Karpas-422 (cell line): Measurements from ENCODE around the gene P2RX5. TPM values are rescaled to one million over a fixed set of nuclear protein-coding genes. Genes with fewer than 3 reads are reported as not detected.

ENCODE experiments used
- DNase-seq: peaks from one replicate; pipeline ENCODE4 v3.0.0-alpha.2; 2015
- H2AFZ ChIP-seq: fragments of 200-600 bp; sonication (generic); 2 replicates; pipeline ENCODE4 v1.6.1; 2014; ENCODE audit warnings: antibody characterized with exemption, low read length, mixed read lengths
- H3K27ac ChIP-seq: fragments of 200-600 bp; sonication (generic); 2 replicates; pipeline ENCODE4 v1.5.1; 2014; ENCODE audit warnings: mild to moderate bottlenecking, low read length, moderate library complexity
- H3K27me3 ChIP-seq: fragments of 200-600 bp; sonication (generic); 2 replicates; pipeline ENCODE4 v1.6.1; 2014; ENCODE audit warnings: low read length, mixed read lengths
- H3K36me3 ChIP-seq: fragments of 200-600 bp; sonication (generic); 2 replicates; pipeline ENCODE4 v1.6.1; 2014; ENCODE audit warnings: low read length, mixed read lengths; ENCODE audit not compliant: insufficient read depth
- H3K4me1 ChIP-seq: fragments of 200-600 bp; sonication (generic); 2 replicates; pipeline ENCODE4 v1.6.1; 2014; ENCODE audit warnings: mild to moderate bottlenecking, low read length, mixed read lengths
- H3K4me2 ChIP-seq: fragments of 200-600 bp; sonication (generic); 2 replicates; pipeline ENCODE4 v1.6.1; 2014; ENCODE audit warnings: low read length, low read depth, mild to moderate bottlenecking; ENCODE audit not compliant: poor library complexity, severe bottlenecking
- H3K4me3 ChIP-seq: fragments of 200-600 bp; sonication (generic); 2 replicates; pipeline ENCODE4 v1.5.1; 2014; ENCODE audit warnings: mild to moderate bottlenecking, antibody characterized with exemption, low read length, mixed read lengths
- H3K79me2 ChIP-seq: fragments of 200-600 bp; sonication (generic); 2 replicates; pipeline ENCODE4 v1.6.1; 2014; ENCODE audit warnings: mild to moderate bottlenecking, low read length, mixed read lengths
- H3K9ac ChIP-seq: fragments of 200-600 bp; sonication (generic); 2 replicates; pipeline ENCODE4 v1.6.0; 2014; ENCODE audit warnings: low read length
- H3K9me2 ChIP-seq: fragments of 200-600 bp; sonication (generic), shearing (Covaris generic); replicated peaks from 2 replicates; pipeline ENCODE4 v1.6.0; 2014; ENCODE audit warnings: mild to moderate bottlenecking, low read length, moderate library complexity; ENCODE audit not compliant: insufficient read depth
- H3K9me3 ChIP-seq: fragments of 300-700, 200-600 bp; sonication (generic); 2 replicates; pipeline ENCODE4 v1.6.1; 2014; ENCODE audit warnings: low read length, mixed read lengths
- H4K20me1 ChIP-seq: fragments of 200-600 bp; sonication (generic); 2 replicates; pipeline ENCODE4 v1.6.1; 2014; ENCODE audit warnings: mild to moderate bottlenecking, antibody characterized with exemption, low read length, low read depth; ENCODE audit not compliant: insufficient read depth
- total RNA-seq: library from RNA; depleted of rRNA; stranded (reverse); fragments of >200 nt; shearing (Covaris generic); gene quantifications from 2 replicates; pipeline ENCODE4 v1.2.3, GENCODE V29; 2014; ENCODE audit warnings: low replicate concordance; rRNA removed

Gene P2RX5
- total RNA-seq, 1 experiment from 2014 or later = 60.4 TPM

GRCh38 chr17:3626831-3627768, 68.9 kb downstream of the P2RX5 start:
- H4K20me1 ChIP-seq = no peaks in the 10 kb centered on the region
- H3K4me2 ChIP-seq = no peak overlapping the region

More at GRCh38 chr17:3626831-3627768, 68.9 kb downstream of the P2RX5 start:
- Histone ChIP-seq H3K9me2 (no peaks in the 10 kb centered on the region), H3K27ac (no peak overlapping the region), H2AFZ (no peak overlapping the region), H3K4me3 (no peak overlapping the region), H3K79me2 (peaks cover 3% of the 10 kb centered on the region; the same call in 1 of the 2 replicates), H3K27me3 (no peaks in the 10 kb centered on the region), H3K36me3 (peaks cover 5% of the 10 kb centered on the region; the same call in 1 of the 2 replicates), H3K9me3 (no peaks in the 10 kb centered on the region), H3K9ac (no peak overlapping the region), H3K4me1 (no peaks in the 10 kb centered on the region)
- no peak for DNase-seq

Other genes with a start within 250 kb of the P2RX5 start
- not detected in 2 replicates for gene SPATA22, start 224.3 kb downstream of the P2RX5 start, total RNA-seq
- gene ASPA, start 220.2 kb downstream of the P2RX5 start, total RNA-seq = not detected in 2 replicates
- 0.87 and 1.4 TPM in 2 replicates for gene TRPV3, start 138.3 kb downstream of the P2RX5 start, total RNA-seq
- gene TRPV1, start 86.7 kb downstream of the P2RX5 start, total RNA-seq = 3.3 and 4.3 TPM in 2 replicates
- gene SHPK, start 59.9 kb downstream of the P2RX5 start, total RNA-seq = 5.4 and 11.6 TPM in 2 replicates
- 21.1 and 27.3 TPM in 2 replicates for gene CTNS, start 59.4 kb downstream of the P2RX5 start, total RNA-seq
- 31.5 and 39.5 TPM in 2 replicates for gene TAX1BP3, start 27.6 kb downstream of the P2RX5 start, total RNA-seq
- gene EMC6, start 27.3 kb downstream of the P2RX5 start, total RNA-seq = 21.0 and 34.2 TPM in 2 replicates
- gene HASPIN, start 27.7 kb upstream of the P2RX5 start, total RNA-seq = 17.5 and 20.3 TPM in 2 replicates
- gene ITGAE, start 105.0 kb upstream of the P2RX5 start, total RNA-seq = 20.6 and 51.3 TPM in 2 replicates
- gene NCBP3, start 150.1 kb upstream of the P2RX5 start, total RNA-seq = 10.1 and 17.0 TPM in 2 replicates
- 0.07 and 0.58 TPM in 2 replicates for gene CAMKK1, start 196.9 kb upstream of the P2RX5 start, total RNA-seq
- gene P2RX1, start 220.3 kb upstream of the P2RX5 start, total RNA-seq = not detected in 2 replicates